K562 (cell line): ENCODE measurements around the gene MAP7D1. TPM values are rescaled to one million over a fixed set of nuclear protein-coding genes. Genes with fewer than 3 reads are reported as not detected.

Experiments
- CHD1 ChIP-seq: fragments of 200-600 bp; sonication (generic); IDR thresholded peaks from one replicate; pipeline ENCODE4 v1.6.1; 2012; ENCODE audit warnings: mild to moderate bottlenecking, moderate library complexity, low read length, inconsistent platforms
- E2F1 ChIP-seq: sonication (generic); formaldehyde crosslinking; IDR thresholded peaks from 2 replicates; pipeline ENCODE4 v1.8.1; 2023; ENCODE audit warnings: mild to moderate bottlenecking, missing genetic modification reagents, moderate library complexity
- ELF2 ChIP-seq: fragments of 250-450 bp; sonication (Bioruptor Pico); IDR thresholded peaks from 2 replicates; pipeline ENCODE4 v1.5.0; 2021; ENCODE audit warnings: mild to moderate bottlenecking
- EWSR1 ChIP-seq: fragments of 450-650 bp; IDR thresholded peaks from 2 replicates; pipeline ENCODE4 v1.6.1; 2018; ENCODE audit warnings: borderline replicate concordance, mild to moderate bottlenecking, low read depth, moderate library complexity; ENCODE audit not compliant: partially characterized antibody
- GABPA ChIP-seq: fragments of 200-800 bp; sonication (Bioruptor generic); conservative IDR thresholded peaks from 2 replicates; pipeline ENCODE4 v1.6.1; 2016; ENCODE audit warnings: low read depth, missing genetic modification characterization, missing compliant biosample characterization
- HCFC1 ChIP-seq: IDR thresholded peaks from 2 replicates; pipeline ENCODE4 v1.6.1; 2012; ENCODE audit warnings: low read depth, low read length, improper control_type of control experiment
- KDM2B ChIP-seq: fragments of 250-450 bp; sonication (Bioruptor Pico); IDR thresholded peaks from 2 replicates; pipeline ENCODE4 v1.8.0; 2021; ENCODE audit warnings: mild to moderate bottlenecking, moderate library complexity
- MCM3 ChIP-seq: fragments of 450-650 bp; IDR thresholded peaks from 2 replicates; pipeline ENCODE4 v1.6.1; 2016
- NCOA6 ChIP-seq: fragments of 450-650 bp; IDR thresholded peaks from 2 replicates; pipeline ENCODE4 v1.6.1; 2017; ENCODE audit warnings: mild to moderate bottlenecking
- NFATC3 ChIP-seq: fragments of 450-650 bp; IDR thresholded peaks from 2 replicates; pipeline ENCODE4 v1.6.1; 2017; ENCODE audit warnings: mild to moderate bottlenecking
- SMARCE1 ChIP-seq: fragments of 450-650 bp; IDR thresholded peaks from 2 replicates; pipeline ENCODE4 v1.7.1; 2016; ENCODE audit warnings: mild to moderate bottlenecking
- SREBF2 ChIP-seq: sonication (generic); formaldehyde crosslinking; IDR thresholded peaks from 2 replicates; pipeline ENCODE4 v1.4.0; 2020; ENCODE audit warnings: mild to moderate bottlenecking, missing genetic modification reagents
- STAT5A ChIP-seq: IDR thresholded peaks from 2 replicates; pipeline ENCODE4 v1.6.1; 2012; ENCODE audit warnings: low read length, inconsistent platforms, borderline replicate concordance
- TCF7L2 ChIP-seq: fragments of 150-350 bp; IDR thresholded peaks from 2 replicates; pipeline ENCODE4 v1.6.1; 2016; ENCODE audit warnings: low read depth, mild to moderate bottlenecking, low read length, moderate library complexity
- ZNF124 ChIP-seq: sonication (generic); formaldehyde crosslinking; IDR thresholded peaks from 2 replicates; pipeline ENCODE4 v1.8.1; 2022; ENCODE audit warnings: missing genetic modification reagents
- ZNF232 ChIP-seq: sonication (generic); formaldehyde crosslinking; IDR thresholded peaks from 2 replicates; pipeline ENCODE4 v1.8.0; 2022; ENCODE audit warnings: mild to moderate bottlenecking, missing genetic modification reagents
- ZNF436 ChIP-seq: fragments of 250-450, 450-650 bp; sonication (Bioruptor Pico); formaldehyde crosslinking; IDR thresholded peaks from 2 replicates; pipeline ENCODE4 v1.7.0; 2020; ENCODE audit warnings: mild to moderate bottlenecking
- polyA plus RNA-seq, 8 experiments: library from polyadenylated mRNA; depleted of rRNA in 4 of 8; stranded (reverse) in 5 of 8; unstranded in 3 of 8; fragments of >200 nt; fragmentation: Nextera tagmentation in 2 of 8; fragmentation: Illumina TruSeq in 1 of 8; extraction: Ambion mirVana in 2 of 8; extraction: Trizol in 1 of 8; gene quantifications; 2 replicates each; pipeline versions ENCODE4 v1.2.1 to v1.2.3, GENCODE V29; 2011 to 2014; ENCODE audit warnings: inconsistent platforms in 1 of 8, missing spikeins in 1 of 8
- total RNA-seq, 7 experiments: library from RNA; depleted of rRNA in 6 of 7; stranded (reverse); fragments of >200 nt in 6 of 7; fragmentation: Illumina TruSeq in 2 of 7; extraction: Trizol in 2 of 7; gene quantifications; 2 replicates each; pipeline versions ENCODE4 v1.2.1 to v1.2.3, GENCODE V29; 2011 to 2021; ENCODE audit warnings: low replicate concordance in 1 of 7
- TF ChIP-seq, protein P1 (sequence below): IDR thresholded peaks from 3 replicates; pipeline ENCODE4 v1.6.1; 2011; ENCODE audit warnings: borderline replicate concordance, mild to moderate bottlenecking; ENCODE audit not compliant: insufficient read length, insufficient read depth
- TF ChIP-seq, protein P2 (sequence below): IDR thresholded peaks from 2 replicates; pipeline ENCODE4 v1.6.1; 2014; ENCODE audit warnings: antibody characterized with exemption
- TF ChIP-seq, protein P3 (sequence below): fragments of 250-450 bp; sonication (Bioruptor Pico); IDR thresholded peaks from 2 replicates; pipeline ENCODE4 v1.4.0; 2020; ENCODE audit warnings: mild to moderate bottlenecking, moderate library complexity, borderline replicate concordance
- TF ChIP-seq, protein P4 (sequence below): fragments of 450-650 bp; formaldehyde crosslinking; IDR thresholded peaks from 2 replicates; pipeline ENCODE4 v1.4.0; 2020; ENCODE audit warnings: mild to moderate bottlenecking, moderate library complexity

Gene MAP7D1
- total and polyA plus RNA-seq, 9 of the 15 experiments (the other 6 are each of a cell fraction or from before 2014, with no cell fraction given) = 3.6 to 108 (median 34.5) TPM

DNA sequence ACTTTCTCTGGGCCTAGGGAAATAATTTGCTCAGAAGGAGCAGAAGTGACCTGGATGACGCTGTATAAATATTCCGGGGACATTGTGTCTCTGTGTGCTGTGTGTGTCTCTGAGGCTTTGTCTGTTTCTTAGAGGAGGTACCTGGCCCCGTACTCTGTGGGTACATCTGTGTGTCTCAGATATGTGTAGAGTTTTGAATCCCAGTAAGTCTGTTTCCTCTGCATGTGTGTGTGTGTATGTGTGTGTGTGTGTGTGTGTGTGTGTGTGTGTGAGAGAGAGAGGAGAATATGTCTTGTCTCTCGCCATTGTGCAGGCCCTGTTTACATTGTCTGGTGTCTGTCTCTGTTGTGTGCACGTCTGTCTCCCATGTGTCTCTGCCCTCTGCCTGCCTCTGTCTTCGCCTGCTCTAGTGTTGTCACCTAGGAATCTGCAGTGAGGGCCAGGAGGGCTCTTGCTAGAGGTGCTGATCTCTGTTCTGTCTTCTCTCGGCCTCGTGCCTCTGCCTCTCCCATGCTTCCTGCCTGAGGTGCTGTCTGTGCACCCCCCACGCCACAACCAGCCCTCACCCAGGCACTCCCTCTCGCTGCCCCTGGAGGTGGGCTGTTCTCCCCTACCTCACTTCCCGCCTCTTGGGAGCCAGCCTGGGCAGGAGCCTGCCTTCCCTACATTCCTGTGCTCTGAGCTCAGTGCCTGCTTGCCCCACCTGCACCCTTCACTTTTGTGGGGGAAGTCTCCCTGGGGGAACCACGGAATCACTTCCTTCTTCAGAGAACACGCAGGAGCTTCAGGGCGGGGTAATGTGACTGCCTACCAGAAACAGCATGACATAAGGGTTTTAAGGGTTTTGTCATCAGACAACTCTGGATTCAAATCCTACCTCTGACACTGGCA lies 5.9 kb downstream of the MAP7D1 start (continued):
- no peak for TF ChIP-seq EWSR1
- no peak for TF ChIP-seq ELF2
- TF ChIP-seq ZNF436 (CRISPR knock-in tag) = no peak
- no peak for TF ChIP-seq STAT5A
- TF ChIP-seq, protein P1, sequence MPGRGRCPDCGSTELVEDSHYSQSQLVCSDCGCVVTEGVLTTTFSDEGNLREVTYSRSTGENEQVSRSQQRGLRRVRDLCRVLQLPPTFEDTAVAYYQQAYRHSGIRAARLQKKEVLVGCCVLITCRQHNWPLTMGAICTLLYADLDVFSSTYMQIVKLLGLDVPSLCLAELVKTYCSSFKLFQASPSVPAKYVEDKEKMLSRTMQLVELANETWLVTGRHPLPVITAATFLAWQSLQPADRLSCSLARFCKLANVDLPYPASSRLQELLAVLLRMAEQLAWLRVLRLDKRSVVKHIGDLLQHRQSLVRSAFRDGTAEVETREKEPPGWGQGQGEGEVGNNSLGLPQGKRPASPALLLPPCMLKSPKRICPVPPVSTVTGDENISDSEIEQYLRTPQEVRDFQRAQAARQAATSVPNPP = no peak
- no peak for TF ChIP-seq CHD1
- no peak for TF ChIP-seq ZNF232 (CRISPR knock-in tag)
- TF ChIP-seq, protein P2, sequence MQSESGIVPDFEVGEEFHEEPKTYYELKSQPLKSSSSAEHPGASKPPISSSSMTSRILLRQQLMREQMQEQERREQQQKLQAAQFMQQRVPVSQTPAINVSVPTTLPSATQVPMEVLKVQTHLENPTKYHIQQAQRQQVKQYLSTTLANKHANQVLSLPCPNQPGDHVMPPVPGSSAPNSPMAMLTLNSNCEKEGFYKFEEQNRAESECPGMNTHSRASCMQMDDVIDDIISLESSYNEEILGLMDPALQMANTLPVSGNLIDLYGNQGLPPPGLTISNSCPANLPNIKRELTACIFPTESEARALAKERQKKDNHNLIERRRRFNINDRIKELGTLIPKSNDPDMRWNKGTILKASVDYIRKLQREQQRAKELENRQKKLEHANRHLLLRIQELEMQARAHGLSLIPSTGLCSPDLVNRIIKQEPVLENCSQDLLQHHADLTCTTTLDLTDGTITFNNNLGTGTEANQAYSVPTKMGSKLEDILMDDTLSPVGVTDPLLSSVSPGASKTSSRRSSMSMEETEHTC = no peak
- TF ChIP-seq, protein P3, sequence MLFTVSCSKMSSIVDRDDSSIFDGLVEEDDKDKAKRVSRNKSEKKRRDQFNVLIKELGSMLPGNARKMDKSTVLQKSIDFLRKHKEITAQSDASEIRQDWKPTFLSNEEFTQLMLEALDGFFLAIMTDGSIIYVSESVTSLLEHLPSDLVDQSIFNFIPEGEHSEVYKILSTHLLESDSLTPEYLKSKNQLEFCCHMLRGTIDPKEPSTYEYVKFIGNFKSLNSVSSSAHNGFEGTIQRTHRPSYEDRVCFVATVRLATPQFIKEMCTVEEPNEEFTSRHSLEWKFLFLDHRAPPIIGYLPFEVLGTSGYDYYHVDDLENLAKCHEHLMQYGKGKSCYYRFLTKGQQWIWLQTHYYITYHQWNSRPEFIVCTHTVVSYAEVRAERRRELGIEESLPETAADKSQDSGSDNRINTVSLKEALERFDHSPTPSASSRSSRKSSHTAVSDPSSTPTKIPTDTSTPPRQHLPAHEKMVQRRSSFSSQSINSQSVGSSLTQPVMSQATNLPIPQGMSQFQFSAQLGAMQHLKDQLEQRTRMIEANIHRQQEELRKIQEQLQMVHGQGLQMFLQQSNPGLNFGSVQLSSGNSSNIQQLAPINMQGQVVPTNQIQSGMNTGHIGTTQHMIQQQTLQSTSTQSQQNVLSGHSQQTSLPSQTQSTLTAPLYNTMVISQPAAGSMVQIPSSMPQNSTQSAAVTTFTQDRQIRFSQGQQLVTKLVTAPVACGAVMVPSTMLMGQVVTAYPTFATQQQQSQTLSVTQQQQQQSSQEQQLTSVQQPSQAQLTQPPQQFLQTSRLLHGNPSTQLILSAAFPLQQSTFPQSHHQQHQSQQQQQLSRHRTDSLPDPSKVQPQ (CRISPR knock-in tag) = no peak
- TF ChIP-seq NCOA6 = no peak
- TF ChIP-seq, protein P4, sequence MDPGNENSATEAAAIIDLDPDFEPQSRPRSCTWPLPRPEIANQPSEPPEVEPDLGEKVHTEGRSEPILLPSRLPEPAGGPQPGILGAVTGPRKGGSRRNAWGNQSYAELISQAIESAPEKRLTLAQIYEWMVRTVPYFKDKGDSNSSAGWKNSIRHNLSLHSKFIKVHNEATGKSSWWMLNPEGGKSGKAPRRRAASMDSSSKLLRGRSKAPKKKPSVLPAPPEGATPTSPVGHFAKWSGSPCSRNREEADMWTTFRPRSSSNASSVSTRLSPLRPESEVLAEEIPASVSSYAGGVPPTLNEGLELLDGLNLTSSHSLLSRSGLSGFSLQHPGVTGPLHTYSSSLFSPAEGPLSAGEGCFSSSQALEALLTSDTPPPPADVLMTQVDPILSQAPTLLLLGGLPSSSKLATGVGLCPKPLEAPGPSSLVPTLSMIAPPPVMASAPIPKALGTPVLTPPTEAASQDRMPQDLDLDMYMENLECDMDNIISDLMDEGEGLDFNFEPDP (CRISPR knock-in tag) = 0 out of 2 replicates have a peak, but pooled peaks have one; percentile 23
- 0 out of 2 replicates have a peak, but pooled peaks have one; percentile 12 for TF ChIP-seq GABPA (tag)
- no peak for TF ChIP-seq ZNF124 (CRISPR knock-in tag)
- no peak for TF ChIP-seq TCF7L2
- TF ChIP-seq MCM3 = no peak
- no peak for TF ChIP-seq KDM2B (CRISPR knock-in tag)
- TF ChIP-seq SMARCE1 = no peak
- TF ChIP-seq NFATC3 = no peak
- no peak for TF ChIP-seq SREBF2 (CRISPR knock-in tag)
- no peak for TF ChIP-seq HCFC1
- no peak for TF ChIP-seq E2F1 (CRISPR knock-in tag)
